ENCODE results near the gene KCNN4.
"Not testable (repeated sequence)": the region's sequence is repeated elsewhere in the genome, so short reads cannot be mapped to it uniquely, and the experiment has no call there.

Gene KCNN4

GRCh38 chr19:43798546-43799409 is 18.0 kb upstream of the KCNN4 start:
- no peak for DNase-seq

- DNase-seq = no peak
Observed at GRCh38 chr19:43798026-43798545, 17.3 kb upstream of the KCNN4 start.

- no peak for DNase-seq
Observed at GRCh38 chr19:43797556-43797955, 16.8 kb upstream of the KCNN4 start.

GRCh38 chr19:43797118-43797517 is 16.3 kb upstream of the KCNN4 start:
- no peak for DNase-seq

- DNase-seq = no peak
Observed at GRCh38 chr19:43790587-43790986, 9.8 kb upstream of the KCNN4 start.

GRCh38 chr19:43789029-43789428 is 8.3 kb upstream of the KCNN4 start:
- DNase-seq = peak in 1 of 2 experiments; percentile 25

- no peak for DNase-seq
Observed at GRCh38 chr19:43786665-43787064, 5.9 kb upstream of the KCNN4 start.

GRCh38 chr19:43784981-43785808 is 4.4 kb upstream of the KCNN4 start:
- peak; percentile 76 to 79 for DNase-seq

- peak in 1 of 2 experiments; percentile 5 for DNase-seq
Observed at GRCh38 chr19:43784241-43784980, 3.6 kb upstream of the KCNN4 start.

- DNase-seq = no peak
Observed at GRCh38 chr19:43783636-43784035, 2.9 kb upstream of the KCNN4 start.

- no peak for DNase-seq
Observed at GRCh38 chr19:43782689-43783231, 2.0 kb upstream of the KCNN4 start.

GRCh38 chr19:43782311-43782660 is 1.5 kb upstream of the KCNN4 start:
- no peak for DNase-seq

- no peak for DNase-seq
Observed at GRCh38 chr19:43781630-43782310, 997 bp upstream of the KCNN4 start.

- peak; percentile 60 to 62 for DNase-seq
Observed at GRCh38 chr19:43779820-43780219, 953 bp downstream of the KCNN4 start.

GRCh38 chr19:43779147-43779819 is 1.5 kb downstream of the KCNN4 start:
- peak; percentile 40 to 51 for DNase-seq

- no peak for DNase-seq
Observed at GRCh38 chr19:43778651-43779050, 2.1 kb downstream of the KCNN4 start.

- DNase-seq = peak; percentile 85 to 87
Observed at GRCh38 chr19:43777163-43777695, 3.5 kb downstream of the KCNN4 start.

GRCh38 chr19:43776286-43776685 is 4.5 kb downstream of the KCNN4 start:
- DNase-seq = no peak

- DNase-seq = no peak
Observed at GRCh38 chr19:43775299-43775890, 5.4 kb downstream of the KCNN4 start.

- DNase-seq = not testable (repeated sequence)
Observed at GRCh38 chr19:43774940-43775258, 5.9 kb downstream of the KCNN4 start.

Data from AML-193 (cell line).